Gastroesophageal sphincter (tissue), 4 donors: ENCODE results near the gene RASD1. TPM values are rescaled to one million over a fixed set of nuclear protein-coding genes. Genes with fewer than 3 reads are reported as not detected.

Experiments used
- ATAC-seq: fragments of 150-250 bp; one replicate; pipeline ENCODE4 v1.9.1; 2016; ENCODE audit warnings: mild to moderate bottlenecking, moderate library complexity
- H3K27ac ChIP-seq, 4 donors: fragments of 200-600 bp; sonication (generic) in 3 of 4; 1 replicate in 3 of 4; 2 replicates in 1 of 4; pipeline ENCODE4 v1.5.1; 2016 to 2019
- H3K27me3 ChIP-seq: fragments of 200-600 bp; sonication (generic); one replicate; pipeline ENCODE4 v1.5.1; 2019
- H3K36me3 ChIP-seq, 2 donors: fragments of 200-600 bp; sonication (generic); one replicate each; pipeline ENCODE4 v1.5.1; 2019; ENCODE audit warnings: control low read depth in 1 of 2
- H3K4me1 ChIP-seq, 3 donors: fragments of 200-600 bp; sonication (generic); 1 replicate in 2 of 3; 2 replicates in 1 of 3; pipeline ENCODE4 v1.5.1; 2016 to 2019; ENCODE audit warnings: control low read depth in 2 of 3
- H3K4me3 ChIP-seq, 2 donors: fragments of 200-600 bp; sonication (generic); one replicate each; pipeline ENCODE4 v1.5.1; 2019; ENCODE audit warnings: mild to moderate bottlenecking in 1 of 2, moderate library complexity in 1 of 2
- H3K9me3 ChIP-seq, 3 donors: fragments of 200-600 bp; sonication (generic); one replicate each; pipeline ENCODE4 v1.5.1; 2017 to 2019; ENCODE audit warnings: control low read depth in 2 of 3
- CTCF ChIP-seq, 4 experiments: fragments of 200-600 bp in 2 of 4; fragments of 450-650 bp in 2 of 4; sonication (generic) in 1 of 4; IDR thresholded peaks; one replicate each; pipeline ENCODE4 v1.5.1; 2017 to 2019; ENCODE audit warnings: antibody characterized with exemption in 4 of 4, mild to moderate bottlenecking in 2 of 4, moderate library complexity in 2 of 4
- EP300 ChIP-seq: sonication (generic); formaldehyde crosslinking; IDR thresholded peaks from one replicate; pipeline ENCODE4 v1.6.1; 2017; ENCODE audit warnings: antibody characterized with exemption, mild to moderate bottlenecking
- POLR2A ChIP-seq, 2 donors: fragments of 450-650 bp; IDR thresholded peaks; one replicate each; pipeline ENCODE4 v1.6.1; 2017; ENCODE audit warnings: antibody characterized with exemption in 2 of 2, mild to moderate bottlenecking in 2 of 2, moderate library complexity in 1 of 2
- POLR2AphosphoS5 ChIP-seq: sonication (generic); formaldehyde crosslinking; IDR thresholded peaks from one replicate; pipeline ENCODE4 v1.6.1; 2017; ENCODE audit warnings: antibody characterized with exemption
- WGBS, 2 donors: methylation state at CpG; one replicate each; pipeline ENCODE4 v1.1.5; 2018; ENCODE audit warnings: low coverage in 1 of 2; 5-methylcytosine and 5-hydroxymethylcytosine counted together
- total RNA-seq, 4 donors: library from RNA; depleted of rRNA; stranded (reverse); fragments of >200 nt; gene quantifications; one replicate each; pipeline ENCODE4 v1.1.0, GENCODE V29; 2016

Gene RASD1
- total RNA-seq, 4 donors from 2014 or later, result 2.6 to 24.6 (median 5.1) TPM

- H3K4me3 ChIP-seq, result no peak overlapping the region
- WGBS, 2 donors, result 60% methylated on average over 2 of the region's 4 CpGs; no CpG with 5 or more reads in 1 of the 2 donors
- H3K27me3 ChIP-seq, result peaks cover 5% of the 10 kb centered on the region
- TF ChIP-seq EP300 (no peak), CTCF (IDR thresholded peaks at IDR 0.05) (no peak), POLR2AphosphoS5 (no peak), POLR2A (IDR thresholded peaks at IDR 0.05) (no peak)
- no peaks in the 10 kb centered on the region for H3K9me3 ChIP-seq
- H3K36me3 ChIP-seq, result no peaks in the 10 kb centered on the region
- ATAC-seq, result no peak
- H3K4me1 ChIP-seq, result no peaks in the 10 kb centered on the region
- H3K27ac ChIP-seq, result no peak overlapping the region
Measured at GRCh38 chr17:17448723-17449122, 47.5 kb downstream of the RASD1 start.

GRCh38 chr17:17448076-17448475 lies 48.1 kb downstream of the RASD1 start:
- Histone ChIP-seq H3K36me3 (no peaks in the 10 kb centered on the region), H3K9me3 (no peaks in the 10 kb centered on the region), H3K4me3 (no peak overlapping the region), H3K27ac (no peak overlapping the region), H3K27me3 (peaks cover 8% of the 10 kb centered on the region), H3K4me1 (no peaks in the 10 kb centered on the region)
- ATAC-seq, result no peak
- no peak for TF ChIP-seq POLR2A (IDR thresholded peaks at IDR 0.05)
- no peak for TF ChIP-seq POLR2AphosphoS5
- no peak for TF ChIP-seq CTCF (IDR thresholded peaks at IDR 0.05)
- no peak for TF ChIP-seq EP300
- WGBS, 2 donors, result 45% methylated on average over 5 of the region's 5 CpGs; no CpG with 5 or more reads in 1 of the 2 donors

- Histone ChIP-seq H3K4me3 (no peak overlapping the region), H3K27ac (no peak overlapping the region), H3K4me1 (no peaks in the 10 kb centered on the region), H3K27me3 (peaks cover 8% of the 10 kb centered on the region), H3K9me3 (no peaks in the 10 kb centered on the region), H3K36me3 (no peaks in the 10 kb centered on the region)
- no peak for ATAC-seq
- no peak for TF ChIP-seq POLR2A (IDR thresholded peaks at IDR 0.05)
- 90% methylated on average over 2 of the region's 5 CpGs; no CpG with 5 or more reads in 1 of the 2 donors for WGBS, 2 donors
Measured at GRCh38 chr17:17447264-17447663, 48.9 kb downstream of the RASD1 start.

GRCh38 chr17:17446666-17447155 lies 49.5 kb downstream of the RASD1 start:
- no CpG with 5 or more reads among the region's 4 CpGs for WGBS, 2 donors
- no peaks in the 10 kb centered on the region for H3K9me3 ChIP-seq
- no peak for ATAC-seq
- TF ChIP-seq POLR2A (IDR thresholded peaks at IDR 0.05) (no peak), CTCF (IDR thresholded peaks at IDR 0.05) (no peak), EP300 (no peak), POLR2AphosphoS5 (no peak)
- no peaks in the 10 kb centered on the region for H3K36me3 ChIP-seq
- H3K4me3 ChIP-seq, result no peak overlapping the region
- no peak overlapping the region for H3K27ac ChIP-seq
- no peaks in the 10 kb centered on the region for H3K4me1 ChIP-seq
- H3K27me3 ChIP-seq, result peaks cover 8% of the 10 kb centered on the region

- H3K9me3 ChIP-seq, result no peaks in the 10 kb centered on the region
- H3K27me3 ChIP-seq, result peaks cover 8% of the 10 kb centered on the region
- no peaks in the 10 kb centered on the region for H3K36me3 ChIP-seq
- TF ChIP-seq EP300 (no peak), CTCF (IDR thresholded peaks at IDR 0.05) (no peak), POLR2A (IDR thresholded peaks at IDR 0.05) (no peak), POLR2AphosphoS5 (no peak)
- H3K27ac ChIP-seq, result no peak overlapping the region
- ATAC-seq, result peak; percentile 68
- no peak overlapping the region for H3K4me3 ChIP-seq
- no peaks in the 10 kb centered on the region for H3K4me1 ChIP-seq
- 48 to 58% methylated on average over 6 to 8 of the region's 12 CpGs for WGBS, 2 donors
Measured at GRCh38 chr17:17445925-17446665, 50.1 kb downstream of the RASD1 start.
